Epithelial cell of proximal tubule (primary cell): ENCODE measurements around the gene NOTCH4. TPM values are rescaled to one million over a fixed set of nuclear protein-coding genes. Genes with fewer than 3 reads are reported as not detected.

ENCODE experiments used
- DNase-seq: peaks from one replicate; pipeline ENCODE4 v3.0.0-alpha.2; 2011; ENCODE audit warnings: low read depth
- H3K4me3 ChIP-seq: 2 replicates; pipeline ENCODE4 v1.5.1; 2011; ENCODE audit warnings: low read depth, mild to moderate bottlenecking, low read length
- total RNA-seq: library from RNA; depleted of rRNA; stranded (reverse); fragments of >200 nt; gene quantifications from 2 replicates; pipeline ENCODE4 v1.2.3, GENCODE V29; 2015
- TF ChIP-seq, protein P1 (sequence below): conservative IDR thresholded peaks from 2 replicates; pipeline ENCODE4 v1.5.1; 2012; ENCODE audit warnings: low read depth, mild to moderate bottlenecking, low read length

NOTCH4 gene
- total RNA-seq, 1 donor from 2014 or later, result 3.3 TPM

DNA sequence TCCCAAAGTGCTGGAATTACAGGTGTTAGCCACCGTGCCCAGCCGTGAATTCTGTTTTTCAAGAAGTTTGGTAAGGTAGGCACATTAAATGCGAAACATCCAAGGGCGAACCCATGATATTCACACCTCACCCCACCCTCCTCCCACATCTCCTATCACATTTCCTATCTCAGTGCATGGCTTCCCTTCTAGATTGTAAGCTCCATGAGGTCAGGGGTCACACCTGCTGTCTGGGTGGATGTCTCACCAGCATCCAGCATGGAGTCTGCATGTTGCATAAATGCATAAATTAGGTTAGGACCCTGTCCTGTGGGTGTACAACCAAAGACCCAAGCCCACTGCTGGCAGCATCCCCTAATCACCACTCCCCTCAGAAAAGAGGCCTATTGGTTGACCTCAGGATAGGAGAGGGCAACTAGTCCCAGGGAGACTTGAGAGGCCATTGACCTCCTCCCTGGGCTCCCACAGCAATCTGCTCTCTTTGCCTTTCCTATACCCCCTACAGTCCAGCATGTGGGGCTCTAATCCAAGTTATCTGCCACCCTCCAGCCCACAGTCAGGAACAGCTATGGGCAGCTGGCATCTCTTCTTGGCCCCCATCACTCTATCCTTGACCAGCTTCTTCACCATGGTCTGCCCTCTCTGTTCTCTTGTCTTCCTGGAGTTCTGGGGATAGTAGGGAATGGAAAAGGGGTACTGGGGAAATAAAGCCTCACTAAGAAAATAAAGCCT is 76.3 kb downstream of the NOTCH4 start:
- TF ChIP-seq, protein P1, sequence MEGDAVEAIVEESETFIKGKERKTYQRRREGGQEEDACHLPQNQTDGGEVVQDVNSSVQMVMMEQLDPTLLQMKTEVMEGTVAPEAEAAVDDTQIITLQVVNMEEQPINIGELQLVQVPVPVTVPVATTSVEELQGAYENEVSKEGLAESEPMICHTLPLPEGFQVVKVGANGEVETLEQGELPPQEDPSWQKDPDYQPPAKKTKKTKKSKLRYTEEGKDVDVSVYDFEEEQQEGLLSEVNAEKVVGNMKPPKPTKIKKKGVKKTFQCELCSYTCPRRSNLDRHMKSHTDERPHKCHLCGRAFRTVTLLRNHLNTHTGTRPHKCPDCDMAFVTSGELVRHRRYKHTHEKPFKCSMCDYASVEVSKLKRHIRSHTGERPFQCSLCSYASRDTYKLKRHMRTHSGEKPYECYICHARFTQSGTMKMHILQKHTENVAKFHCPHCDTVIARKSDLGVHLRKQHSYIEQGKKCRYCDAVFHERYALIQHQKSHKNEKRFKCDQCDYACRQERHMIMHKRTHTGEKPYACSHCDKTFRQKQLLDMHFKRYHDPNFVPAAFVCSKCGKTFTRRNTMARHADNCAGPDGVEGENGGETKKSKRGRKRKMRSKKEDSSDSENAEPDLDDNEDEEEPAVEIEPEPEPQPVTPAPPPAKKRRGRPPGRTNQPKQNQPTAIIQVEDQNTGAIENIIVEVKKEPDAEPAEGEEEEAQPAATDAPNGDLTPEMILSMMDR, result no peak
- DNase-seq, result no peak
- peak overlapping the region; percentile 47 for H3K4me3 ChIP-seq

DNA sequence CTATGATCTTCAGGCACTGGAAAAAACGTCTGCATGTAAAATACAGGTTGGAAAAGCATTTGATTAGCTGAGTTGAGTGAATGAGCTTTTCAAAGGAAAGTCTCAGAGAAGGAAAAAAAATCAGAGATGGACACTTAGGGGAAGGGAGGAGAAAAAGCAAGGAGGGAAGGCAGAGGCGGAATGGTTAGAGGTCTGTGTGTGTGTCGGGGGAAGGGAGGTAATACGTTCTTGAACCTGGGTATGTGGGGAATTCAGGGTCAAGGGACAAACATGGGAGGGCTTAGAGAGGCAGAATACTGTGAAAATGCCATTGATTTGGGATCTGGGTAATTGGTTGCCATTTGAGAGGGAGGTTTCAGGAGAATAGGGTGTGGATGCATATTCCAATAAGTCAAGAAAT is 77.2 kb downstream of the NOTCH4 start:
- DNase-seq, result no peak
- TF ChIP-seq, protein P1, result no peak
- H3K4me3 ChIP-seq, result no peak overlapping the region

DNA sequence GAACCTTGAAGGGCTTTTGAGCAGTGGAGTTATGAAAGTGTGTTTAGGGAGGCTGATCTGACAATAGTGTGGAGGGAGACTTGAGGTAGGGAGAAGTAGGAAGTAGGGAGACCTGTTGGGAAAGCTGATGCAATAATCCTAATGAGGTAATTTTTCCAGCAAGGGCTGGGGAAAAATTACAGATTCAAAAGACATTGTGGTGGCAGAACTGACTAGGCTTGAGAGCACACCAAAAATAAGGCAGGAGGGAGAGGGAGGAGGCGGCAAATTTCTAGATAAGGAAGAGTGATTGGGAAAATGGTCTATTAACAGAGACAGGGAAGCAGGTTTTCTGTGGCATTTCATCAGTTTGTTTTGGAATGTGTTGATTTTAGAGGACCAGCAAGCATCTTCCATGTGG is 77.6 kb downstream of the NOTCH4 start:
- TF ChIP-seq, protein P1, result no peak
- DNase-seq, result no peak
- no peak overlapping the region for H3K4me3 ChIP-seq

Other genes with a start within 250 kb of the NOTCH4 start
- 1.0 and 1.6 TPM in 2 replicates for gene C4A, start 242.0 kb downstream of the NOTCH4 start, total RNA-seq
- gene C4B, start 209.3 kb downstream of the NOTCH4 start, total RNA-seq, result 1.1 and 1.2 TPM in 2 replicates
- gene CYP21A2, start 185.7 kb downstream of the NOTCH4 start, total RNA-seq, result not detected in 2 replicates
- 0.23 TPM in 1 of 2 replicates, not detected in the other for gene TNXB, start 114.7 kb downstream of the NOTCH4 start, total RNA-seq
- gene ATF6B, start 95.8 kb downstream of the NOTCH4 start, total RNA-seq, result 21.3 and 23.2 TPM in 2 replicates
- 2.5 and 7.2 TPM in 2 replicates for gene FKBPL, start 93.8 kb downstream of the NOTCH4 start, total RNA-seq
- gene PRRT1, start 72.1 kb downstream of the NOTCH4 start, total RNA-seq, result not detected in 2 replicates
- gene PPT2, start 69.9 kb downstream of the NOTCH4 start, total RNA-seq, result 23.2 and 39.4 TPM in 2 replicates
- 3.1 and 6.5 TPM in 2 replicates for gene EGFL8, start 59.5 kb downstream of the NOTCH4 start, total RNA-seq
- 57.1 and 72.2 TPM in 2 replicates for gene AGPAT1, start 48.0 kb downstream of the NOTCH4 start, total RNA-seq
- 66.6 and 79.9 TPM in 2 replicates for gene RNF5, start 45.7 kb downstream of the NOTCH4 start, total RNA-seq
- gene AGER, start 39.8 kb downstream of the NOTCH4 start, total RNA-seq, result 0.80 and 1.4 TPM in 2 replicates
- 38.3 and 44.5 TPM in 2 replicates for gene PBX2, start 33.9 kb downstream of the NOTCH4 start, total RNA-seq
- gene GPSM3, start 31.4 kb downstream of the NOTCH4 start, total RNA-seq, result 15.7 and 17.8 TPM in 2 replicates
- not detected in 2 replicates for gene TSBP1, start 147.8 kb upstream of the NOTCH4 start, total RNA-seq
- gene BTNL2, start 183.1 kb upstream of the NOTCH4 start, total RNA-seq, result 0.63 TPM in 1 of 2 replicates, not detected in the other
- not detected in 2 replicates for gene HLA-DRA, start 215.8 kb upstream of the NOTCH4 start, total RNA-seq